IMR-90 (cell line): ENCODE results near the gene SCD. TPM values are rescaled to one million over a fixed set of nuclear protein-coding genes. Genes with fewer than 3 reads are reported as not detected.

Experiments
- ATAC-seq: fragments of 200-7000 bp; cut with Tn5 transposase; 2 replicates; pipeline ENCODE4 v1.9.1; 2020; ENCODE audit warnings: low read depth, mild to moderate bottlenecking, moderate library complexity
- BruUV-seq: library from RNA; stranded (reverse); fragments of 400-500 nt; replicated peaks from 2 replicates; lab custom pipeline; 2021; lab: Mats Ljungman, UMichigan
- CTCF ChIA-PET: fragments of 300-600 bp; formaldehyde crosslinking; extraction: SDS; loops from one replicate; lab custom pipeline; 2021; ENCODE audit warnings: antibody characterized with exemption; lab: Yijun Ruan, JAX
- POLR2A ChIA-PET: fragments of 300-600 bp; sonication (Branson Sonifier 250); formaldehyde crosslinking; loops from one replicate; lab custom pipeline; 2022; ENCODE audit warnings: antibody characterized with exemption; ENCODE audit not compliant: unreplicated experiment; lab: Charles Lee
- DNase-seq: peaks from one replicate; pipeline ENCODE4 v3.0.0; 2013
- H2AFZ ChIP-seq: replicated peaks from 2 replicates; pipeline ENCODE3; 2013; ENCODE audit warnings: low read length, mild to moderate bottlenecking; ENCODE audit not compliant: poor library complexity
- H2AK5ac ChIP-seq: 2 replicates; pipeline ENCODE4 v1.6.1; 2013; ENCODE audit warnings: low read depth, low read length, inconsistent platforms
- H2AK9ac ChIP-seq: replicated peaks from 2 replicates; pipeline ENCODE3; 2013; ENCODE audit warnings: mild to moderate bottlenecking, low read depth, low read length, moderate library complexity; ENCODE audit not compliant: poor library complexity
- H2BK120ac ChIP-seq: 2 replicates; pipeline ENCODE4 v1.6.1; 2013; ENCODE audit warnings: low read depth, low read length, inconsistent platforms
- H2BK15ac ChIP-seq: 3 replicates; pipeline ENCODE4 v1.6.1; 2013; ENCODE audit warnings: low read depth, low read length, inconsistent platforms
- H2BK20ac ChIP-seq: 2 replicates; pipeline ENCODE4 v1.6.1; 2013; ENCODE audit warnings: low read depth, mild to moderate bottlenecking, inconsistent platforms, low read length, moderate library complexity
- H2BK5ac ChIP-seq: 2 replicates; pipeline ENCODE4 v1.6.1; 2013; ENCODE audit warnings: mild to moderate bottlenecking, low read depth, low read length, inconsistent platforms; ENCODE audit not compliant: poor library complexity, severe bottlenecking
- H3K14ac ChIP-seq: replicated peaks from 2 replicates; pipeline ENCODE4 v1.6.1; 2013; ENCODE audit warnings: low read depth, low read length, inconsistent platforms
- H3K18ac ChIP-seq: 2 replicates; pipeline ENCODE4 v1.6.1; 2013; ENCODE audit warnings: low read depth, low read length, control low read depth
- H3K23ac ChIP-seq: 2 replicates; pipeline ENCODE4 v1.6.1; 2013; ENCODE audit warnings: low read depth, low read length, inconsistent platforms
- H3K27ac ChIP-seq: 2 replicates; pipeline ENCODE4 v1.5.1; 2013; ENCODE audit warnings: mild to moderate bottlenecking, control low read depth, low read length; ENCODE audit not compliant: insufficient read depth
- H3K27me3 ChIP-seq: 2 replicates; pipeline ENCODE4 v1.6.1; 2013; ENCODE audit warnings: low read length; ENCODE audit not compliant: control insufficient read depth, insufficient read depth
- H3K36me3 ChIP-seq: 2 replicates; pipeline ENCODE4 v1.6.1; 2013; ENCODE audit warnings: low read length, mixed read lengths; ENCODE audit not compliant: control insufficient read depth, insufficient read depth
- H3K4ac ChIP-seq: 2 replicates; pipeline ENCODE4 v1.6.1; 2013; ENCODE audit warnings: low read depth, low read length, inconsistent platforms
- H3K4me1 ChIP-seq: 2 replicates; pipeline ENCODE4 v1.6.1; 2013; ENCODE audit warnings: low read length, mixed read lengths; ENCODE audit not compliant: control insufficient read depth, insufficient read depth
- H3K4me2 ChIP-seq: 2 replicates; pipeline ENCODE4 v1.6.1; 2013; ENCODE audit warnings: low read depth, mild to moderate bottlenecking, control low read depth, low read length, moderate library complexity
- H3K4me3 ChIP-seq: 2 replicates; pipeline ENCODE4 v1.5.1; 2013; ENCODE audit warnings: low read depth, mild to moderate bottlenecking, control low read depth, low read length, moderate library complexity; ENCODE audit not compliant: insufficient read depth
- H3K56ac ChIP-seq: 2 replicates; pipeline ENCODE4 v1.6.1; 2013; ENCODE audit warnings: low read length, inconsistent platforms; ENCODE audit not compliant: insufficient read depth; ENCODE audit errors: extremely low read depth
- H3K79me1 ChIP-seq, 2 experiments: 2 replicates each; pipeline ENCODE4 v1.6.1; 2013; ENCODE audit warnings: low read length in 2 of 2, inconsistent platforms in 1 of 2, low read depth in 1 of 2
- H3K9ac ChIP-seq: 2 replicates; pipeline ENCODE4 v1.6.1; 2013; ENCODE audit warnings: low read depth, low read length, control low read depth
- H3K9me1 ChIP-seq: 2 replicates; pipeline ENCODE4 v1.6.1; 2013; ENCODE audit warnings: low read length, inconsistent platforms; ENCODE audit not compliant: insufficient read depth
- H3K9me3 ChIP-seq: 2 replicates; pipeline ENCODE4 v1.6.1; 2013; ENCODE audit warnings: low read length; ENCODE audit not compliant: control insufficient read depth, insufficient read depth
- H4K20me1 ChIP-seq: 2 replicates; pipeline ENCODE4 v1.6.1; 2013; ENCODE audit warnings: low read length, inconsistent platforms; ENCODE audit not compliant: insufficient read depth
- H4K5ac ChIP-seq: 2 replicates; pipeline ENCODE4 v1.6.1; 2013; ENCODE audit warnings: mild to moderate bottlenecking, low read depth, low read length, control low read depth
- H4K8ac ChIP-seq, 2 experiments: 2 replicates each; pipeline ENCODE4 v1.6.1; 2013; ENCODE audit warnings: low read depth in 2 of 2, low read length in 2 of 2, control low read depth in 1 of 2, inconsistent platforms in 1 of 2
- H4K91ac ChIP-seq: 2 replicates; pipeline ENCODE4 v1.6.1; 2013; ENCODE audit warnings: low read depth, low read length, inconsistent platforms; ENCODE audit not compliant: insufficient read depth
- BHLHE40 ChIP-seq: fragments of 150-350 bp; IDR thresholded peaks from 2 replicates; pipeline ENCODE4 v1.6.1; 2016; ENCODE audit warnings: mild to moderate bottlenecking, low read depth, low read length
- ELK1 ChIP-seq: fragments of 150-350 bp; IDR thresholded peaks from 2 replicates; pipeline ENCODE4 v1.6.1; 2016; ENCODE audit warnings: low read depth, mild to moderate bottlenecking, low read length, moderate library complexity, borderline replicate concordance
- MAZ ChIP-seq: IDR thresholded peaks from 2 replicates; pipeline ENCODE4 v1.6.1; 2012; ENCODE audit warnings: low read depth, mild to moderate bottlenecking, low read length, improper control_type of control experiment, moderate library complexity, borderline replicate concordance
- MXI1 ChIP-seq: IDR thresholded peaks from 2 replicates; pipeline ENCODE4 v1.6.1; 2012; ENCODE audit warnings: low read depth, mild to moderate bottlenecking, low read length, moderate library complexity, borderline replicate concordance
- NFE2L2 ChIP-seq: fragments of 150-350 bp; IDR thresholded peaks from 2 replicates; pipeline ENCODE4 v1.6.1; 2016; ENCODE audit warnings: low read depth, mild to moderate bottlenecking, low read length
- POLR2A ChIP-seq: IDR thresholded peaks from 2 replicates; pipeline ENCODE4 v1.6.1; 2012; ENCODE audit warnings: mild to moderate bottlenecking, low read depth, low read length
- RAD21 ChIP-seq: IDR thresholded peaks from 2 replicates; pipeline ENCODE4 v1.6.1; 2012; ENCODE audit warnings: low read length, improper control_type of control experiment
- RCOR1 ChIP-seq: IDR thresholded peaks from 2 replicates; pipeline ENCODE4 v1.6.1; 2012; ENCODE audit warnings: mild to moderate bottlenecking, low read length, improper control_type of control experiment; ENCODE audit not compliant: insufficient replicate concordance
- RFX5 ChIP-seq: IDR thresholded peaks from 2 replicates; pipeline ENCODE4 v1.8.0; 2012; ENCODE audit warnings: low read depth, mild to moderate bottlenecking, low read length, moderate library complexity
- SMC3 ChIP-seq: fragments of 150-350 bp; IDR thresholded peaks from 2 replicates; pipeline ENCODE4 v1.6.1; 2016; ENCODE audit warnings: low read depth, mild to moderate bottlenecking, antibody characterized with exemption, low read length, moderate library complexity
- WGBS, 2 experiments: methylation state at CpG; one replicate each; pipeline versions ENCODE4 v1.1.5 to v1.1.7; 2013; ENCODE audit warnings: missing lambda C conversion rate in 2 of 2; ENCODE audit not compliant: insufficient read length in 1 of 2; ENCODE audit errors: extremely low coverage in 2 of 2; 5-methylcytosine and 5-hydroxymethylcytosine counted together
- dilution Hi-C: fragments of 300-500 bp; cut with HindIII; formaldehyde crosslinking; loops from one replicate; pipeline ENCODE4 v1.14.3; 2018; ENCODE audit warnings: low sequenced_read_pairs; ENCODE audit not compliant: unreplicated experiment
- in situ Hi-C: fragments of 300-500 bp; cut with MboI; formaldehyde crosslinking; loops from 3 replicates; pipeline ENCODE4 v1.14.3; 2019; ENCODE audit warnings: low sequenced_read_pairs, inconsistent platforms, mixed read lengths
- intact Hi-C: fragments of 100-400 bp; cut with micrococcal nuclease; formaldehyde crosslinking; loops from 2 replicates; pipeline ENCODE4 v1.10.0; 2022
- polyA plus RNA-seq, 3 experiments: library from polyadenylated mRNA; depleted of rRNA; stranded (reverse); fragments of >200 nt; gene quantifications; 2 replicates each; pipeline ENCODE4 v1.2.3, GENCODE V29; 2012; ENCODE audit warnings: low replicate concordance in 1 of 3
- total RNA-seq: library from RNA; depleted of rRNA; stranded (reverse); fragments of >200 nt; gene quantifications from 2 replicates; pipeline ENCODE4 v1.2.3, GENCODE V29; 2012
- TF ChIP-seq, protein P1 (sequence below): conservative IDR thresholded peaks from 2 replicates; pipeline ENCODE4 v1.5.1; 2012; ENCODE audit warnings: mild to moderate bottlenecking, low read depth, low read length, improper control_type of control experiment

The SCD gene
- total and polyA plus RNA-seq, 2 of the 4 experiments (the other 2 are of a cell fraction): 50.7 to 65.1 TPM

- CTCF ChIA-PET: interaction anchor here (2.6 kb wide), 1 partner anchor 84 kb away, joined by 8 read pairs; no protein-coding TSS in a partner anchor
- Histone ChIP-seq H3K9ac (no peak overlapping the region), H4K8ac (no peak overlapping the region), H3K4me3 (no peak overlapping the region), H3K4me1 (peaks cover 14% of the 10 kb centered on the region), H3K79me1 (peaks cover 12 to 61% of the 10 kb centered on the region in 2 experiments), H3K4ac (no peak overlapping the region), H3K23ac (no peak overlapping the region), H2BK5ac (no peak overlapping the region), H4K20me1 (peaks cover 43% of the 10 kb centered on the region; the same call in 1 of the 2 replicates), H4K91ac (no peak overlapping the region), H3K27ac (no peak overlapping the region), H3K18ac (no peak overlapping the region), H3K27me3 (no peaks in the 10 kb centered on the region), H2AFZ (no peak overlapping the region), H2AK5ac (no peak overlapping the region), H3K36me3 (peaks cover 41% of the 10 kb centered on the region), H3K4me2 (no peak overlapping the region; the same call in 1 of the 2 replicates), H2BK20ac (no peak overlapping the region), H2AK9ac (no peak overlapping the region), H2BK120ac (no peak overlapping the region), H4K5ac (no peak overlapping the region), H3K9me1 (peaks cover 15% of the 10 kb centered on the region), H2BK15ac (no peak overlapping the region), H3K56ac (no peak overlapping the region), H3K14ac (no peak overlapping the region), H3K9me3 (no peaks in the 10 kb centered on the region)
- 60% methylated on average over 1 of the region's 3 CpGs; no CpG with 5 or more reads in 1 of the 2 experiments for WGBS, 2 experiments
- in situ Hi-C loops (loop anchor here (25.0 kb wide), 1 partner anchor 538 kb away; no protein-coding TSS in a partner anchor), intact Hi-C loops (no loop called here), dilution Hi-C loops (no loop called here)
- ATAC-seq (no peak), DNase-seq (no peak)
- POLR2A ChIA-PET: interaction anchor here (1.2 kb wide), 1 partner anchor 24 kb away, joined by 4 read pairs; no protein-coding TSS in a partner anchor
- BruUV-seq: no TSS peak
- no peak for TF ChIP-seq SMC3
- TF ChIP-seq ELK1: no peak
- TF ChIP-seq MXI1: no peak
- no peak for TF ChIP-seq RAD21
- TF ChIP-seq POLR2A: no peak
- TF ChIP-seq, protein P1, sequence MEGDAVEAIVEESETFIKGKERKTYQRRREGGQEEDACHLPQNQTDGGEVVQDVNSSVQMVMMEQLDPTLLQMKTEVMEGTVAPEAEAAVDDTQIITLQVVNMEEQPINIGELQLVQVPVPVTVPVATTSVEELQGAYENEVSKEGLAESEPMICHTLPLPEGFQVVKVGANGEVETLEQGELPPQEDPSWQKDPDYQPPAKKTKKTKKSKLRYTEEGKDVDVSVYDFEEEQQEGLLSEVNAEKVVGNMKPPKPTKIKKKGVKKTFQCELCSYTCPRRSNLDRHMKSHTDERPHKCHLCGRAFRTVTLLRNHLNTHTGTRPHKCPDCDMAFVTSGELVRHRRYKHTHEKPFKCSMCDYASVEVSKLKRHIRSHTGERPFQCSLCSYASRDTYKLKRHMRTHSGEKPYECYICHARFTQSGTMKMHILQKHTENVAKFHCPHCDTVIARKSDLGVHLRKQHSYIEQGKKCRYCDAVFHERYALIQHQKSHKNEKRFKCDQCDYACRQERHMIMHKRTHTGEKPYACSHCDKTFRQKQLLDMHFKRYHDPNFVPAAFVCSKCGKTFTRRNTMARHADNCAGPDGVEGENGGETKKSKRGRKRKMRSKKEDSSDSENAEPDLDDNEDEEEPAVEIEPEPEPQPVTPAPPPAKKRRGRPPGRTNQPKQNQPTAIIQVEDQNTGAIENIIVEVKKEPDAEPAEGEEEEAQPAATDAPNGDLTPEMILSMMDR: no peak
- TF ChIP-seq NFE2L2: no peak
- TF ChIP-seq RCOR1: no peak
- TF ChIP-seq MAZ: no peak
- TF ChIP-seq RFX5: no peak
- no peak for TF ChIP-seq BHLHE40
These were observed 2.6 kb downstream of the SCD start for GRCh38 chr10:100349672-100350071.
